Upper lobe of left lung (tissue), 4 donors: ENCODE measurements around the gene ESAM.

Experiments used
- CTCF ChIP-seq, 6 experiments: fragments of 450-650 bp in 4 of 6; fragments of 200-600 bp in 2 of 6; sonication (generic) in 2 of 6; IDR thresholded peaks; one replicate each; pipeline ENCODE4 v1.5.1; 2016 to 2019; ENCODE audit warnings: antibody characterized with exemption in 6 of 6
- EP300 ChIP-seq, 4 donors: sonication (generic); formaldehyde crosslinking; IDR thresholded peaks; one replicate each; pipeline ENCODE4 v1.5.1; 2017; ENCODE audit warnings: antibody characterized with exemption in 4 of 4, control low read depth in 2 of 4
- POLR2A ChIP-seq, 4 donors: fragments of 450-650 bp; IDR thresholded peaks; one replicate each; pipeline ENCODE4 v1.5.1; 2016 to 2017; ENCODE audit warnings: antibody characterized with exemption in 4 of 4, mild to moderate bottlenecking in 2 of 4
- POLR2AphosphoS5 ChIP-seq, 2 donors: sonication (generic); formaldehyde crosslinking; IDR thresholded peaks; one replicate each; pipeline ENCODE4 v1.5.1; 2017; ENCODE audit warnings: antibody characterized with exemption in 2 of 2

GRCh38 chr11:124784051-124784450 lies 22.0 kb upstream of the ESAM start:
- TF ChIP-seq CTCF (IDR thresholded peaks at IDR 0.05): no peak
- no peak for TF ChIP-seq POLR2A (IDR thresholded peaks at IDR 0.05)
- TF ChIP-seq EP300 (IDR thresholded peaks at IDR 0.05): no peak
- TF ChIP-seq POLR2AphosphoS5 (IDR thresholded peaks at IDR 0.05): no peak
